Activated CD8-positive, alpha-beta memory T cell treated with anti-CD3 and anti-CD28 coated beads for 24 hours (primary cell): ENCODE measurements around the gene LMOD2.

ENCODE experiments used
- DNase-seq: peaks from one replicate; pipeline ENCODE4 v3.0.0-alpha.2; 2020

Gene LMOD2

DNA sequence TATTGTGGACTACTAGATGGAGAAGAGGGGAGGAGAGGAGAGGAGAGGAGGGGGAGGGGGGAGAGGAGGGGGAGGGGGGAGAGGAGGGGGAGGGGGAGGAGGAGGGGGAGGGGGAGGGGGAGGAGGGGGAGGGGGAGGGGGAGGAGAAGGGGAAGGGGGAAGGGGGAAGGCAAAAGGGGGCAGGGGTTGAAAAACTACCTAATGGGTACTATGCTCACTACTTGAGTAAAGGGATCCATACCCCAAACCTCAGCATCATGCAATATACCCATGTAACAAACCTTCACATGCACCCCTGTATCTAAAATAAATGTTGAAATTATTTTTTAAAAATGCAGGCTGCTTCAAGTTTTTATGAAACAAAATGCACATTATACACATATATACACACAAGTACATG, 15.1 kb upstream of the LMOD2 start:
- DNase-seq = no peak

- no peak for DNase-seq
Measured at GRCh38 chr7:123641901-123642300, 13.8 kb upstream of the LMOD2 start.

DNA sequence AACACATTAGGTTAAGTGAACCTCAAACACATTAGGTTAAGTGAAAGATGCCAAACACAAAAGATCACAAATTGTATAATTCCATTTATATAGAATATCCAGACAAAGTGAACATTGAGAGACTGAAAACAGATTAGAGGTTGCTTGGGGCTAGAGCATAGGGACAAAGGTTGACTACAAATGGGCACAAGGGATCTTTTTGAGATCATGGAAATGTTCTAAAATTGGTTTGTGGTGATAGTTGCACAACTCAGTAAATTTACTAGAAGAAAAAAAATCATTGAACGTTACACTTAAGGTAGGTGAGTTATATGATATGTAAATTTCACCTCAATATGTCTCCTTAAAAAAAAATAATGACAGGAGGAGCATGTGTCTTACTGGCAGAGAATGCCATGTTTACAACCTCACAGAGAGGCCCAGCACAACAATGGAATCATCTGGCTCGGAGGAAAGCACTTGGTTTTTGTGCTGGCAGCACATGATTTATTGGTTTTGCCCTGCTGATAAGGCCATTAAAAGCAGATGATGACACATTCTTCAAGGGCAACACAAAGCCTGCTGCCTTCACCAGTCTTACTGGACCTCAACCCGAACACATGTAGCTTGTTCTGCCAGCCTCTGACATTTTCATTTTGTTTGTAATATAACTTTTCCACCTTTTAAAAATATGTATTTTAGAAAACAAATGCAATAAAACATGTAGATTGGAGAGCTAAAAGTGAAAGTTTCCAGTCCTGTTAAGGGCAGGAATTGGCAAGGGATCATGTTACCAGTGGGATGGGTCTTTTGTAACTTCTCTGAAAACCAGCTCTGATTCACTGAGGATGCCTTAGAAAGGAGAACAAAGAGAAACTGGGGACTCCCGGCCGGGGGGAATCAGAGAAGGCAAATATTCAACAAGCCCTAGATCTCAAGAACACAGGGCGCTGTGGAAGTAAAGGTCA, 11.9 kb upstream of the LMOD2 start:
- DNase-seq = no peak

DNA sequence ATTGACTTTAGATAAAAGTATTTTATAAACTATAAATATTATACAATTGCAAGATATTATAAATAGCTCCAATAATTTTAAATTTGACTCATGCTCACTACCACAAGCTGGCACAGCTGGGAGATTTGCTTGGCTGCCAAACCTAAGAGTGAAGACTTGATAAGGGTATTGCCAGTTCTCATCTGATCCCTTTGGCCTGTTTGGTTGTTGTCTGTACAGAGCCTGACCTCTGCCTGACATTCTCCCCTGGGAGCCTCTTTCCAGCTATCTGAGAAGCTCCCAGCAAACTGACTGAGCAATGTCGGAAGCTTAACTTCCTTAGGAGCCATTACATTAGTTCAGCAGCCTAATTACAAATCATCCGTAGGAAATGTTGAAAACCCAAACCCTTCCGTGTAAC, 10.2 kb upstream of the LMOD2 start:
- DNase-seq = no peak

DNA sequence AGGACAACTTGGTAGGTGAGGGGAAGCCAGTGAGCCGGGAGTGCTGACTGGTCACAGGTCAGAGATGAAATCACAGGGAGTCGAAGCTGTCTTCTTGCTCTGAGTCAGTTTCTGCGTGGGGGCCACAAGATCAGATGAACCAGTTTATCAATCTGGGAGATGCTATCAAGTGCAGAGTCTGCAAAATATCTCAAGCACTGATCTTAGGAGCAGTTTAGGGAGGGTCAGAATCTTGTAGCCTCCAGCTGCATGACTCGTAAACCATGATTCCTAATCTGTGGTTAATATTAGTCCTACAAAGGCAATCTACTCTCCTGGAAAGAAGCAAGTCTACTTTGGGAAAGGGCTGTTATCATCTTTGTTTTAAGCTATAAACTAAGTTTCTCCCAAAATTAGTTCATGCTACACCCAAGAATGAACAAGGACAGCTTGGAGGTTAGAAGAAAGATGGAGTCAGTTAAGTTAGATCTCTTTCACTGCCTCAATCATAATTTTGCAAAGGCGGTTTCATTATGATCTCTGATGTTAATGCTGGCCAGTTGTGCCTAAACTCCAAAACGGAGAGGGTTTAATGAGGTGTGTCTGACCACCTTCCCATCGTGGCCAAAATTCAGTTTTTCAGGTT, 8.4 kb upstream of the LMOD2 start:
- DNase-seq = no peak

- no peak for DNase-seq
Measured at GRCh38 chr7:123649964-123650363, 5.7 kb upstream of the LMOD2 start.

DNA sequence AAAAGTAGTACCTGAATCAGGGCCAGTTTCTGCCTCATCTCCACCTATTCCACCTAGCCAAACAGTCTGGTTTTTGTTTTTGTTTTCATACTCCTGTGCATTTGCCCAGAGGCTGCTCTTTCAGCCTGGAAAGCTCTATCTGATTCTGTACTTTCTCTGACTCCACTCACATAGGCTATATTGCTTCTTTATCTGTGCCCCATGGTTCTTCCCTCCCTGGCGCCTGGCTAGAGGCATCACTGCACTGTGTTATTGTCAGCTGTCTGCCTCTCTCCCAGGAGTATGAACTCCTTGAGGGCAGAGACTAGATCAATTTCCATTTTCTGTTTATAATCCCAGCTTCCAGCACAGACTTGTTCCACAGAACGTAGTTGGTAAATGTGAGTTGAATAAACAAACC, 5.1 kb upstream of the LMOD2 start:
- no peak for DNase-seq

DNA sequence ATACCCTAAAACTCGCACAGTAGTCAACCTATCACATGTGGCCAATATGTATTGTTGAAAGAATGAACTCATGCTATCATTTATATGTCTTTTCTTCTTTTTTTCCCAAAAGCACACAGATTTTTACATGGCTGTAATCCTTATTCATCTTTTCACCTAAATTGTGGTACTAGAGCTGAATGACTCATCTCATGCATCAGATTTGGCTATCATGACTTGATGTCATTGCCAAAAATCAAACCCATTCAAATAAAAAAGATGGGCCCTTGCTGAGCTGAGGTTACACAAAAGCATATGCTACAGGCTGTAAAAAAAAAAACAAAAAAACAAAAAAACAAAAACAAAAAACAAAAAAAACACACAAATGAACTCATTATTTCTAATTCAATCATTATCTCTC, 3.3 kb upstream of the LMOD2 start:
- DNase-seq = no peak

- DNase-seq = no peak
Measured at GRCh38 chr7:123653162-123653561, 2.5 kb upstream of the LMOD2 start.

GRCh38 chr7:123656544-123657303, 1.1 kb downstream of the LMOD2 start:
- no peak for DNase-seq

DNA sequence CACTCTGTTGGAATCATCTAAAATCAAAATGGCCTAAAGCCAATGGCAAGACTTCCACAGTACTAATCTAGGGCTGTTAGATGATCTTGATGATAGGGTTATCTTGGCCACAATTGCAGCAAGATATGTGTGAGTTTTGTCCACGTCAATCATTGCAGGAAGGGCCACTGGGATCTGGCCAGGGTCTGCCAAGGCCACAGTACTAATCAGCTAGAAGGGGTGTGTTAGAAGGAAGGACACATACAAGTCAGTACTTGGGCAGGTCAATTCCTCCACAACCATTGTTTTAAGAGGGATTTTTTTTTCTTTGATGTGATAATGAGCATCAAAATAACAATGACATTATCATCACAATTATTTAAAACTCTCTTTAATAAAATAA, 1.6 kb downstream of the LMOD2 start:
- DNase-seq = no peak

DNA sequence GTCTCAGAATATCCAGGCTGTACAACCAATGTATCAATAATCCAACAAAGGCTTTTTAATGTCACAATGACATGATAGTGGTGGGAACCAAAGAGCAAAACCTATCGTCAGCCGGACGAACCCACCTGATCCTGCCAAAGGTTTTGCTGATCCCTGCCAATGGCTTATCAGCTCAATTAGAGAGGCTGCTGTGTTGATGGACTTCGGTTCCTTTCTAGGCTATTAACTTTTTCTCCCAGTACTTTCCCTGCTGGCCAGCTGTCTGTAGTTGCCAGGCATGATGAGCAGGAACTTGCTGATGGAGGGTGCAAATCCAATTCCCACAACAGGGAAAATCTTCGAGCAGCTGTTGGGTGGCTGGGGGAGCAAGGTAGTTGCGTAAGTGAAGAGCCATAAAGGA, 2.4 kb downstream of the LMOD2 start:
- DNase-seq = no peak

DNA sequence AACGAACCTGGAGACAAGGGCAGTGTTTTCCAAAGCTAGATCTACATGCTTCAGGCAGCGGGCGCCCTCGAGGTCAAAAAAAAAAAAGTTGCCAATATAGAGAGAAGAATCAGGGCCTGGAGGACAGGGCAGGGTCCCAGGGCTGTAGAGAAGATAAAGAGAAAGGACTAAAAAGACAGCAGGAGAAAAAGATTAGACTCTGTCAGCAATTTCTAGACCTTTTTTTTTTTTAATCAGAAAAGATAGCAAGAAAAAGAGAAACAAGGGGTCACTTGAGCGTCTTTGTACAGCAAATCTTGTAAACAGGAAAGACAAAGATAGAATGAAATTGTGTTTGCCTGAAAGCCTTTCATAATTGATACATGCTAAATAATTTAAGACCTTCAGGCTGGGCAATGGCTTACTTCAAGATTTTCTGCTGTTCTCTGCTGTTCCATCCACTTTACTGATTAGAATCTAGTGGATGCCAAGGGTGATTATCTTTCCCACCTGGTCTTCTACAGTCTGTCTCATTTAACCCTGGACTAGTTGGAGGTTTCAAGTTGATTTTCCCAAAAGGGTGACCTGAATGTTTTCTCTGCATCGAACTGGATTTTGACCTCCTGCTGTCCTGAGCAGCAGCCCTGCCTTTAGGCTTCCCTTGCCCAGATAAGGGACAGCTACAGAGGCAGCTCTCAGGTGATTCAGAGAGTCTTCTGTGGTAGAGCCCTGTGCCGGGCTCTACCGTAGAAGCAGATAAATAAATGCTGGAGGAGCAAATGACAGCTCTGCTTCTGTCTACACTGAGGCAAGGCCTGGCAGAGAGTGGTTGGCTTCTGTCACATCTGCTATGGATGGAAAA, 5.1 kb downstream of the LMOD2 start:
- DNase-seq = no peak

GRCh38 chr7:123661765-123662164, 6.1 kb downstream of the LMOD2 start:
- no peak for DNase-seq

GRCh38 chr7:123662293-123662692, 6.6 kb downstream of the LMOD2 start:
- no peak for DNase-seq

DNA sequence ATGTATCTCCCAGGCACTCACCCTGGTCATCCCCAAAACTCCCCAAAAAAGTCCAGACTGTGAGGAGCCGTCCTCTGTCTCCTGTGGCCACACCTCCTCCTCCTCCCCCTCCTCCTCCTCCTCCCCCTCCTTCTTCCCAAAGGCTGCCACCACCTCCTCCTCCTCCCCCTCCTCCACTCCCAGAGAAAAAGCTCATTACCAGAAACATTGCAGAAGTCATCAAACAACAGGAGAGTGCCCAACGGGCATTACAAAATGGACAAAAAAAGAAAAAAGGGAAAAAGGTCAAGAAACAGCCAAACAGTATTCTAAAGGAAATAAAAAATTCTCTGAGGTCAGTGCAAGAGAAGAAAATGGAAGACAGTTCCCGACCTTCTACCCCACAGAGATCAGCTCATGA, 7.1 kb downstream of the LMOD2 start:
- no peak for DNase-seq

DNA sequence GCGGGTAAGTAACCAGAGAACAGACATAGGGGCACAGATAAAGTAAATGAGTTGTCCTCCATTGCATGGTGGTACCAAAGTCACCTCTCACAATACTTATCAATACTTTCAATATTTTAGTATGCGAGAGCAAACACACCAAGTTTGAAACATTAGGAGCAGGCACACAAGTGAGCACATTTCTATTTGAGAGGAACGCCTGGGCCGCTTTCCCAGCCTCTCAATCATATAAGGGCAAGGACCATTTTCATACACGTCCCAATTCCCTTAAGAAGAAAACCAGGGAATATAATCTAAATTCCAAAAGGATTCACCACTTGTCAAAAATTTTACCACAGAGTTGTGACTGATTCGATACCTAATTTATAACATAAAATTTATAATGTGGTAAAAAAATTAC, 7.5 kb downstream of the LMOD2 start:
- DNase-seq = no peak

DNA sequence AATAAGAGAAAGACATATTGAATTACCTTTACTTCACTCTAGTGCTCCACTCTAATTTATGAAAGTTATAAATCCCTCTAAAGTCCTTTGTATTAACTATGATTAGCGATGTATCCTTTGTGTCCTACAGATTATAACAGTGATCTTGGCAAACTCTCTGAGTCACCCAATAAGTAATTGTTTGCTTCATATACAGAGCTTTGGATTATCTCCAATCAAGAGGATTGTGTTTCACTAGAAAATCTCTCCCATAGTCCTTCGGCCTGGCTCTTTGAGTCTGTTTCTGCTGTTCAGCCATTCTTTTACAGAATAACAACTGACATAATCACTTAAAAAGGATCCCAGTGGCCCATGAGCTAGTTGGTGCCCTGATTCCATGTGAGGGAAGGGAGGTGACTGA, 9.5 kb downstream of the LMOD2 start:
- no peak for DNase-seq

GRCh38 chr7:123665896-123666295, 10.2 kb downstream of the LMOD2 start:
- no peak for DNase-seq

DNA sequence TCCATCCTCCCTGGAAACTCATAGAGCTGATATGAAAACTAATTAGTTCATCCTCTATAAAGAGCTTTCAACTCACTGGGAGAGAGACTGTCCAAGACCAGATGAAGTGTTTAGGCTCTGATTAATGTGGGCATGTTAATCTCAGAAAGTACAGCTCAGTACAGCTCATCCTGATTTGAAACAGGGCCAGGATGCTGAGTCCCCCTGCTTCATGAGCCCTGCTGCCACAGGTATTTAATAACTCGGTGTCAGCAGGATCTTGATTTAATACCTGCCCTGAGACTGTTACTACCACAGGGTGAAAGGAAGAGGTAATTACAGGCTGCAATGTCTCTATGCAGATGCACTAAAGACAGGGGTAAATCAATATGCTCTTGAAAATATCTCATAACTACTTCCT, 10.8 kb downstream of the LMOD2 start:
- no peak for DNase-seq

DNA sequence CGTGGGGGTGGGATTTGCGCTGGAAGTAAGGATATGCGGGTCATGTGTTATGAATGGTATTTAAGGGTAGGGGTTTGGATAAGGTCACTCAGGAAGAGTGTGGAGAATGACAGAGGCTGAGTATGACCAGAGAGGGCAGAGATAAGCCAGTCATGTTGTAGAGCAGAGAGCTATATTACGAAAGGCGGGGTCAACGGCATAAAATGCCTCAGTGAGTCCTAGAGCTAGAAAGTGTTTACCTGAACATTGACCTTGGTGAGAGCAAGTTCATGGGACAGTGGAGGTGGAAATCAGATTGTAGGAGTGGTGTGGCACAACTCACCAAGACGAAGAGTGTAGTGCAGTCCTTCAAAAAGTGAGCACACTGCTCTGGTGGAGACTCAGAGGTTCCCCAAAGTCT, 13.8 kb downstream of the LMOD2 start:
- DNase-seq = no peak

DNA sequence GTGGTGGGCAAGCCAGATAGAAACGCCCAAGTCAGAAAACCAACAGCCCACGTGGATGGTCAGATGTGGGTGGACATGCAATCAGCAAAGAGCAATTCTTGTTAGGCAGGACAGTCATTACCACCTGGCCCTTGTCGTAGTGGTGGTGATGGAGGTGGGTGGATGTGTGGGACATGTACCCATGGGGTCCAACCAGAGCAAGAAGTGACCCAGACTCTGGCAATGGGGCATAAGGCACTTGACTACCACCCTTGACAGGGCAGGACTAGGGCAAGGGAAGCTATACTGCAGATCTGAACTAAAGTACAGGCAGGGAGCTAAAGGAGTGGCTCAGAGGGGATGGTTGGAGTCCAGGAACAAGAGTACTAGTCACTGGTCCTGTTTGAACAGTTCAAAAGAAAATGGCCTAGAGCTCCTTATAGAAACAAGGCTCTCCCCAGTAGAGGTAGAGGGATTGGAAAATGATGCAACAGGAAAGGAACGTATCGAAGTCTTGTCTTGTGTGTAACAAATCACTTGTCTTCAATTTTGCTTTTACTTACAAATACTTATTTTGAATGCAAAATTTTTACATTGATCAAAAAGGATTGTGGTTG, 17.6 kb downstream of the LMOD2 start:
- no peak for DNase-seq
